RPMI8226 (cell line): ENCODE measurements around the gene NUDT9.
"Not testable (repeated sequence)": the region's sequence is repeated elsewhere in the genome, so short reads cannot be mapped to it uniquely, and the experiment has no call there.

ENCODE experiments used
- DNase-seq: peaks from one replicate; pipeline ENCODE4 v3.0.0-alpha.2; 2015

NUDT9 gene

GRCh38 chr4:87422104-87423052 lies at the start of gene NUDT9:
Gene NUDT9, plus strand, starts transcription at chr4:87422573. Its CDS starts 333 bp downstream, at chr4:87422906.
- DNase-seq = peak; percentile 88

DNA sequence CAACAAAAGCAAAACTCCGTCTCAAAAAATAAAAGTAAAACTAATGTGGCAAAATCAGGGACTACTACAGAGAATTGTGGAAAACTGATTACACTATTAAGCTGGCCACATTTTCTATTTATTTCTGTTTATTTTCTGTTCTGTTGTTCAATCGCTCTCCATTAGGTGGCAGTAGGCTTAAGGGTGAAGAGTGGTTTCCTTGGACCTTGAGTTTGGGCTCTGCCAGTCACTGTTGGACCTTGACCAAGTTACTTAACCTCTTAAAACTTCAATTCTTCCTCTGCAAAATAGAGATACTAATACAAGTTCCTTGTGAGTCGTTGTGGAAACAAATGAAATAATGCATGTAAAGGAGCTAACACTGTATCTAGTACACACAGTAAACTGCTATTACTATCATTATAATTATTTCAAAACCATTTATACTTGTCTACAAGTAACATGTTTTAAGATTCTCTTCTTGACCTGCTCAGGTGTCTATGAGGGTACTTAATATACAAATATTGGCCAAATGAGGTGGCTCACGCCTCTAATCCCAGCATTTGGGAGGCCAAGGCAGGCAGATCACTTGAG lies 46.6 kb upstream of the NUDT9 start:
- peak; percentile 22 for DNase-seq

- DNase-seq = no peak
These were observed 44.6 kb upstream of the NUDT9 start for GRCh38 chr4:87377816-87378215.

DNA sequence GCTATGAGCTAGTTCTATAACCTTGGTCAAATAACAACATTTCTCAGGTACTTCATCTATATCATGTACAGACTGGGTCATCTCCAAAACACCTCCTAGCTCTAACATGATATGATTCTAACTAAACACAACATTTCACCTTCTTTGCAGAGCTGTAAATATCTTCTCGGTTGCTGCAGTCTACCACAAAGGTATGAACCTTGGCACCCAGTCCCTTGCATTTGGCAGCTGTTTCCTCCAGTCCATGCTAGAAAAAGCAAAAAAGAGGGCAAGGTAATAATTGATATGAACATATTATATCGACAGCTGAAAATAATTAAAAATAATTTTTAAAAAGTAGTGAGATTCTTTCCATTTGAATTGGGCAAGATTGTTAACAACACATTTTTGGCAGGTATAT lies 40.3 kb upstream of the NUDT9 start:
- no peak for DNase-seq

- no peak for DNase-seq
These were observed 39.4 kb upstream of the NUDT9 start for GRCh38 chr4:87382931-87383330.

DNA sequence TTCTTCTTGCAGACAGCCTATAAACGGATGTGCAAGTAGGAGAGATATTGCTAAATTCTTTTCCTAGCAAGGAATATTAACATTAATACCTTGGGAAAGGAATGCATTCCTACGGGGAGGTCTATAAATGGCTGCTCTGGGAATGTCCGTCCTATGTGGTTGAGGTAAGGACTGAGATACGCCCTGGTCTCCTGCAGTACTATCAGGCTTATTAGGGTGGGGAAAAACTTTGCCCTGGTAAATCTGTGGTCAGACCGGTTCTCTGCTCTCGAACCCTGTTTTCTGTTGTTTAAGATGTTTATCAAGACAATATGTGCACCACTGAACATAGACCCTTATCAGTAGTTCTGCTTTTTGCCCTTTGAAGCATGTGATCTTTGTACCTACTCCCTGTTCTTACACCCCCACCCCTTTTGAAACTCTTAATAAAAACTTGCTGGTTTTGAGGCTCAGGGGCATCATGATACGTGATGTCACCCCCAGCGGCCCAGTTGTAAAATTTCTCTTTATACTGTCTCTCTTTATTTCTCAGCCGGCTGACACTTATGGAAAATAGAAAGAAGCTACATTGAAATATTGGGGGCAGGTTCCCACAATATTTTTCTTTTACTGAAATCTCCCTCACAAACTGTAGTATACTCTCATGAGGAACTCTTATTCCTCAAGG lies 37.8 kb upstream of the NUDT9 start:
- DNase-seq = not testable (repeated sequence)

DNA sequence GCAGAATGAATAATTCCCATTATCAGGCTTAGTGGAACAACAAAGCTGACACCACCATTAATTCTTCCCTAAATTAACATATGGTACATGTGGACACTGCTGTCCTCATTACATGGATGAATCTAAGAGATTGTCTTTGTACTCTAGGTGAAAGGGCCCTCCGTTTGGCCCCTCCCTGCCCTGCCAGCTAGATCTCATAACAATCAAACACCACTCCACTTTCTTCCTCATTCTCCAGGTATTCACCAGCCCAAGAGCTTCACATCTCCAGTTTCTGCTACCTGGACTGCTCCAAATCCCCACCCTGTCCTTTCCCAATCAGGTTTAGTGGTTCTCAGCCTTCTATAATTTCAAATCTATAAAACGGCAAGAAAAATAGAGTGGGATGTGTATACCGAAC lies 35.1 kb upstream of the NUDT9 start:
- no peak for DNase-seq

GRCh38 chr4:87388901-87389300 lies 33.5 kb upstream of the NUDT9 start:
- DNase-seq = no peak

GRCh38 chr4:87390055-87390454 lies 32.3 kb upstream of the NUDT9 start:
- peak; percentile 4 for DNase-seq

DNA sequence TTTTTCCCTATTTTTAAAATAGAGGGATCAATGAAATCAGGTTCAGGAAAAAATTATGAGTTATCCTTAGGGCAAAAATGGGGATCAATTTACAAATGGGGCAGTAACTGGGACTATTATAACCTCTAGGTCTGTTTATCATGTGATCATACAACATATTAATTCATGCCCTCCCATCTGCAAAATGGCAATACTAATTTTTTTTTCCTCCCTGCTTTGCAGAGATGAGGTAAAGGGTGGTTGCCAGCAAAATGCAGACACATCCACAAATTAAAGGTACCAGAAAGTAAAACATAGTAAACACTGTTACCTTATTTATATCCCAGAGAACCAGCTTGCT lies 31.9 kb upstream of the NUDT9 start:
- DNase-seq = peak; percentile 2

DNA sequence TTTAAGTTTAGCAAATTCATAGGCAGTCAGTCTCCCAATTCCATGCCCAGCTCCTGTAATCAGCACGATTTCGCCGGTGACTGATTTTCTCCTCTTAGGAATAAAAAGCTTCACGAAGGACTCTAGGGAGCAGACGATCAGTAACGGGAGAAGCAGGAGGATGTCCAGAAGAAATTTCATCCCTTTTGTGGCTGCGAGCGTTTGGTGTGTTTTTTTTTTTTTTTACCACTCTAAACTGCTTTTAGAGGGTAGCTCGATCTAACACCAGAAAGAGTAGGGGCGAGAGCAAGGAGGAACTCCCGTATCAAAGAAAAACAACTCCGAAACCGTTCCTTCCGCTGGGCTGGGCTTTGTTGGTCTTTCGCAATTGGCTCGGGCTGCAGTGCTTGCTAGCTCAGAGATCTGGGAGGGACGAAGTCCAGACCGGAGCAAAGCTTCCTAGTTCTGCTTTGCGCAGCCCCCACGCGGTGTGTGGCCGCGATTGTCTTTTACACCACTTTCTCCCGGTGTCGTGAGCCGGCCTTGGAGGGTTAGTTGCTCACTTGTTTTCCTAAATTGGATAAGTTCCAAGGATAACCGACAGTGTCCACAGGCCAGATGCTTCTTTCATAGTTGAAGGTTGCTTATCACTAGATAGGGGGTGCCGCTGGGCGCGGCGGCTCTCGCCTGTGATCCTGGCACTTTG lies 31.3 kb upstream of the NUDT9 start, which contains the start of gene HSD17B11:
TSS of gene HSD17B11 (minus strand) at position 298 of the 685 bp plus-strand sequence. CDS start at position 180, 118 bp downstream.
- DNase-seq = peak; percentile 92

- DNase-seq = no peak
These were observed 30.8 kb upstream of the NUDT9 start for GRCh38 chr4:87391576-87392054.

- no peak for DNase-seq
These were observed 30.2 kb upstream of the NUDT9 start for GRCh38 chr4:87392183-87392582.

- not testable (repeated sequence) for DNase-seq
These were observed 27.3 kb upstream of the NUDT9 start for GRCh38 chr4:87395073-87395472.

- not testable (repeated sequence) for DNase-seq
These were observed 26.5 kb upstream of the NUDT9 start for GRCh38 chr4:87395851-87396250.

DNA sequence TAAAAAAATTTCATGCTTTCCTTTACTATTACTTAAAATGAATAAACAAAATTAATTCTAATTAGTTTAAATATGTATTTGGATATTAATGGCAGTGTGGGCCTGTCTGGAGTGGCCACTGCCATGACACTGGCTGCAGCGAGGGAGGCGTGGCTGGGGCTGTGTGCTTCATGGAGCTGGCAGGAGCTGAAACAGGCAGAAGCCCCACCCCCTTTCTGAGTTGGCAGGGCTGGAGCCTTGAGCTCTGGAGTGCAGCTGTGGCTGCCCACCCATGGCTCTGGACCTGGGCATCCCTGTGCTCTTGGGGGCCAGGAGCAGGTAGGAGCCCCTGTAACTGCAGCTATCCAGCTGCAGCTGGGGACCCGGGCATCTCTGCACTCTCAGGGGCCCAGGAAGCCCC lies 23.2 kb upstream of the NUDT9 start:
- DNase-seq = no peak

- DNase-seq = no peak
These were observed 22.4 kb upstream of the NUDT9 start for GRCh38 chr4:87399954-87400353.

DNA sequence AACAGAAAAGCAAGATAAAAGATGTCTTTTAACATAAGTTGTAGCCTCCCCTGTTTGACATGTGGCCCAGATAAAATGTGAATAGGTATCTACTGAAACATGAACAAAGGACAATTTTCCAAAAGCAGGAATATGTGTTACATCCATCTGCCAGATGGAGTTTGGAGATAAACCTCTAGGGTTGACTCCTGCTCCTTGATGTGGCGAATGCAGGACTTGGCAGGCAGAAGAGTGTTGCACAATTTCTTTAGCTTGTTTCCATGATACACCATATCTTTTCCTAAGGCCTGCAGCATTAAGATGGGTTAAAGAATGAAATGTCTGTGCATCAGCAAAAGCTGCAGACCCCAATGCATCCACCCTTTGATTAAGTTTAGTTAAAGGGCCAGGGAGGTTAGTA lies 18.6 kb upstream of the NUDT9 start:
- DNase-seq = not testable (repeated sequence)

DNA sequence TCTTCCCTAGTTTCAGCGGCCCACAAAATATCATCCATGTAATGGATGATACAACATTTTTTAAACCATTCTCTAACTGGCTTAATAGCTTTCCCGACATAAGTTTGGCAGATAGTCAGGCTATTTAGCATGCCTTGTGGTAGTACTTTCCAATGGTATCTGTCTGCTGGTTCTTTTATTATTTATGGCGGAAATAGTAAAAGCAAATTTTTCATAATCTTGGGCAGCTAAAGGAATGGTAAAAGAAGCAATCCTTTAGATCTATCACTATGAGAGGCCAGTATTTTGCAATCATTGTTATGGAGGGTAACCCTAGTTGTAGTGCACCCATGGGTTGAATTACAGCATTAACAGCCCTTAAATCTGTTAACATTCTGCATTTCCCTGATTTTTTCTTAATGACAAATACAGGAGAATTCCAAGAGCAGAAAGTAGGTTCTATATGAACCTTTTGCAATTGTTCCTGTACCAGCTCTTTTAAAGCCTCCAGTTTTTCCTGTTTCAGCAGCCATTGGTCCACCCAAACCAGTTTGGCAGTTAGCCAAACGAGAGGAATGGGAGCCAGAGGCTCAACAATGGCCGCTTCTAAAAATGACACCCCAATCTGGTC lies 17.1 kb upstream of the NUDT9 start:
- DNase-seq = no peak

DNA sequence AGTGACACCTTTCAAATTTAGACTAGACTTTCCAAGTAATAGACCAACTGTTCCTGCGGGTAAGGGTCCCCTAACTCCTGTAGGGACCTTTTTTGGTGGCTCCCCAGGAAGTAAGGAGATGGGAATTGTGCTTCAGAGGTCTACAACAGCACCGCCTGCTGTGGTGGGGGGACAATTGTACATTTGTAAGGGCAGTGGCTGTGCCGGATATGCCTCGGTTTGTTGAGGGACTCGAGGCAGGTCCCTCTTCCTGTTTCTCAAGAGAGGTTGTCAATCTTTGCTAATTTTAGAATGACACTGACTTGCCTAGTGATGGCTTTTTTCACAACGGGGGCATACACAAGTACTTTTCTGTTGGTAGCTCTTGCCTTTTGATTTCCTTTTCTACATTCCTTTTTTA lies 15.9 kb upstream of the NUDT9 start:
- peak; percentile 7 for DNase-seq

DNA sequence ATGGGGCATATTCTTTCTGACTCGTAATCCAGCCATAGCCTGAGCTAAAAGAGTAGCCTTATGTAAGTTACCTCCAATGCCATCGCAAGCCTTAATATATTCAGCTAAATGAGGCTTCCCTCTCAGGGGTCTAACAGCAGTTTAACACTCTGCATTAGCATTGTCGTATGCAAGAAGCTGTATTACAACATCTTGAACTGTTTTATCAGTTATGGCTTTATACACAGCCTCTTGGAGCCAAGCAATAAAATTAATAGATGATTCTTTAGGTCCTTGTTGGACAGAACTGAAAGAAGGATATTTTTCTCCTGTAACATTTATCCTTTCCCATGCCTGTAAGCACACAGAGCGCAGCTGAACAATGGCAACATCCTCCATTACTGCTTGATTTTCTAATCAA lies 15.5 kb upstream of the NUDT9 start:
- not testable (repeated sequence) for DNase-seq

GRCh38 chr4:87409420-87409939 lies 12.9 kb upstream of the NUDT9 start:
- DNase-seq = no peak
